ENCODE data around the gene PLAAT3. TPM values are rescaled to one million over a fixed set of nuclear protein-coding genes. Genes with fewer than 3 reads are reported as not detected.
"Not testable (repeated sequence)": the region's sequence is repeated elsewhere in the genome, so short reads cannot be mapped to it uniquely, and the experiment has no call there.

PLAAT3 gene
- total RNA-seq, 2 donors from 2014 or later = 31.8 to 42.4 TPM

DNA sequence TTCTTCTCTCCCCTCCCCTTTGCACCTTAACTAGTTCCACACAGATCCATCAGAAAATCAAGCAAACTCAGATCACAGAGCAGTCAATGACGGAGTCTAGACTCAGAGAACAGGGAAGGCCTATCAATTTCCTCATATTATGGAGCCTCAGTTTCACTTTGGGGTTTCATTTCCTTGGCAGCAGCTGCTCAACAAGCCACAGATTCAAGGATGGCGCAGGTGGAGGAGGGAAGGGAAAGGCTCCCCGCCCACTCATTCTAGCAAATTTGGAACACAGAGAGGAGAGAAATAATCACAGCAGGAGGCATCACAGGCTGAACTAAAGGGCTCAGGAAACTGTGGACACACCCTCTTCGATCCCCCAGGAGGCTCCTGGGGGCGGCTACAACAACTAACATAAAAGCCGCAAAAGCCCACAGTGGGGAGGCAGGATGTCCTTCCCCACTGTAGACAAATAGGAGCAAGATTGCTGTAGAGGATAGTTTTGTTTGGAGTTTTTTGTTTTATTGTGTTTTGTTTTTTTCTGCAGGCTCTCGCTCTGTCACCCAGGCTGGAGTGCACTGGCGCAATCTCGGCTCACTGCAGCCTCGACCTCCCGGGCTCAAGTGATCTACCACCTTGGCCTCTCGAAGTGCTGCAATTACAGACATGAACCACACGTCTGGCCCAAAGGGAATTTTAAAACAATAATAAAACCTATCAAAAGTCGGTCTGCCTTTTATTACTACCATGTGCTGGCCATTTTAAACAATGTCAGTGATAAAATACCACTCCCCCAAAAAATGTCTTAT, 3.4 kb downstream of the PLAAT3 start:
- intact Hi-C loops (cut with DNase I) = no loop called here
- DNase-seq (ENCODE audit: low spot score) = peak; percentile 45

DNA sequence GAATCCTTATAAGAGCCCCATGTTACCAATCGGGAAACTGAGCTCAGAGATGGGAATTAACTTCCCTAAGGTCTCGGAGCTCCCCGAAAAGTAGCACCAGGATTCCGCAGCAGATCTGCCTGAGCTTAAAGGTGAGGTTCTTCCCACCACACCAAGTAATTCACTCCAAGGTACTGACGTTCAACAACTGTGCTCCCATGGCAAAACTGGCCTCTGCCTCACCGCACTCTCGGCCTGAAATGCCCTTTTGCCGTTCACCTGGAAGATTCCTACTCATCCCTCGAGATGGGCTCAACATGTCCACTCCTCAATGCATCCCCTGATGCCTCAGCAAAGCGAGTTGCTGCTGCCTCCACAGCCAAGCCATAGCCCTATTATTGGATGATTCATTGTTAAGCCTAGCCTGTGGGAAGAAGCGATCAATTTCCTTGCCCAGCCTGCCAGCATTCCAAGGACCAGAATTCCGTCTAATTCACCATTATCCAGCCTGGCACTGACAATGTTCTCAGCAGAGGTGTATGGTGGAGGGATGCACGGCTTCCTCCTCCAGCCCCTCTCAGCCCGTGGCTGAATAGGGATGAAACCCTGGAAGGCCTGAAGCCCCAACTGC, 4.2 kb downstream of the PLAAT3 start:
- intact Hi-C loops (cut with DNase I) = no loop called here
- peak; percentile 23 for DNase-seq (ENCODE audit: low spot score)

DNA sequence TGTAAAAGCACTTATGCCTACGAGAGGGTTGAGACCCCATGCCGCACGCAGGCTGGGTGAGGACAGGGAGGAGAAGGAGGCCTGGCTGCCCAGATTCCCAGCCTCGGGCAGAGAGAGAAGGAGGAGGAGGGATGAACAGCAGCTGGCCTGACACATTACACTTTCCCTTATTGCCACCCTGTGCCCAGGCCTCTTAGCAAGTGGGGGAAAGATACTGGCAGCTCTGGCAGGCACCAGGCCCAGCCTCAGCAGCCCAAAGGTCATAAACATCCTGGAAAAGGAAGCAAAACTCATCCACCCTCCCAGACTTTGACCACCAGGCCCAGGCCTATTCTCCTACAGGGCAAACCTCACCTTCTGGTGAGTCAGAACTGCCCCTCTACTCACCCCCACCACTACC, 4.7 kb downstream of the PLAAT3 start:
- peak; percentile 58 for DNase-seq (ENCODE audit: low spot score)
- intact Hi-C loops (cut with DNase I) = no loop called here

DNA sequence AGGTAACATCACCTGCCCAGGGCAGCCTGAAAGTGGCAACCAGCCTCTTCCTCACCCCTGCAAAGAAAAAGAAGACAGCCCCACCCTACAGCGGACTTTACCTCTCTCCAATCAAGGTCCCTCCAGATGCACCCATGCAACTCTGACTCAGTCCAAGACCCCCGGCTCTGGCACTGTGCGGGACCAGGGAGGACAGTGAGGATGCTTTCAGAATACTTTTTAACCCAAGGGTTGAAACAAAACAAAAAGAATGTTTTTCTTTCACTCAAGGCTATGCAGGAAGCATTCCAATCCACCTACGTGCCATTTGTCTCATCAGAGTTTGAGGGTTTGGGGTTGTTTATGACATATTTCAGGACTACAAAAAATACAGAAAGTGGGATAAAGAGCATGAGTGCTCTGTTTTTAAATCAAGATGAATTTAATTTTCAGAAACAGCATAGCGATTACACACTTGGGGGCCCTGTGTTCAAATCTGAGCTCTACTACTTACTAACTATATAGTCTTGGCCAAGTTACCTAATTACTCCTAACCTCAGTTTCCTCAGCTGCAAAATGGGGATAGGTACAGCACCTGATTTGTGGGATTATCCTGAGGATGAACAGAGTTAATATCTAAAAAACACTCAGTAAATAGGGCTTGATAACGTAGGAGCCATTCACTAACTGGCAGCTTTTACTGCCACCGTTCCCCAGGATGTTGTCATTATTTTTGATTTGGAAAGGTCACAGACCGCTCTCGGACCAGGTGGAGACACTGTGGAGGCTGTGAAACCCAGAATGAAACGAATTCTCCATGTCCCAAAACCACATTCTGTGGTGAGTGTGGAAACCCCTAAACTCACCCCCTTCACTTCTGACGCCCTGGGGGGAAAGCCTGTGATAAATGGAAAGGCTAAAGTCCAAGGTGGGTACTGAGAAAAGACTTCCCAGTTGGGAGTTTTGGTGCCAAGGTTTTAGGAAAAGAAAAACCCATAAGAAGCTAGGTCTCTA, 5.6 kb downstream of the PLAAT3 start:
- peak; percentile 16 for DNase-seq (ENCODE audit: low spot score)
- intact Hi-C loops (cut with DNase I) = no loop called here

DNA sequence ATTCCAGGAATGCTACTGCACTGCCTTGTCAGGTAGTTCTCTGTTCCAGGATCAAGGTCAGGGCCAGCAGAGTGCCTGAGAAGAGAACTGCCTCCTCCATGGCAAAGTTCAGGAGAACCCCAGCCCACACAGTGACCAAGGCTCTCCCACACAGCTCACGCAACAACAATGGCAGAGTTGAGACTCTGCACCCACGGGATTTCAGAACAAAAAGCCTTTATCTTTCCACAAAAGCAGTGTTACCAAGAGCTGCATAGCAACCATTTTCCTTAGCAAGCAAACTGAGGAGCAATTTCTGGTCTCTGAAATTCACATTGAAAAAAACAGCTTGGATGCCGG, 11.1 kb downstream of the PLAAT3 start:
- intact Hi-C loops (cut with DNase I) = no loop called here
- DNase-seq (ENCODE audit: low spot score) = peak; percentile 23

DNA sequence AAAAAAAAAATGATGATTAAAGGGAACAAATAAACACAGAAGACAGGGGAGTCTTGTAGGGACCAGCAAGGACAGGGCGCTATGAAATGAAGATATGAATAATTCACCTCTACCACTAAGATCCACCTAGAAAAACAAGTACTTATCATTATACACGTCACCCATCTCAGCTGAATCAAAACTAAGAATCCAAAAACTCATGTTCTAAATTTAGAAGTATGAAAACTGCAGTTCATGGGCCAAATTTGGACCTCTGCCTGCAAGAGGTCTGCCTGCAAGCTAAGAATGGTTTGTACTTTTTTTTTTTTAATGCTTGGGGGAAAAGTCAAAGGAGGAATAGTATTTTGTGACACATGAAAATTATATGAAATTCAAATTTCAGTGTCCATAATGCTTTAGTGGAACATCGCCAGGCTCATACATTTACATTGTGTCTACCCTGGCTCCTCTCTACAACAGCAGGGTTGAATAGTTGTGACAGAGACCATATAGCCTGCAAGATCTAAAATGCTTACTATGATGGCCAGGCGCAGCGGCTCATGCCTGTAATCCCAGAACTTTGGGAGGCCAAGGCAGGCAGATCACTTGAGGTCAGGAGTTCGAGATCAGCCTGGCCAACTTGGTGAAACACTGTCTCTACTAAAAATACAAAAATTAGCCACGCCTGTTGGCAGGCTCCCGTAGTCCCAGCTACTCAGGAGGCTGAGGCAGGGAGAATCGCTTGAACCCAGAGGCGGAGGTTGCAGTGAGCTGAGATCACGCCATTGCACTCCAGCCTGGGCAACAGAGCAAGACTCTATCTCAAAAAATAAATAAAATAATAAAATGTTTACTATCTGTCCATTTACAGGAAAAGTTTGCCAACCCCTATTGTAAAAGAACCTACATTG, 11.7 kb downstream of the PLAAT3 start:
- DNase-seq (ENCODE audit: low spot score) = peak; percentile 43
- intact Hi-C loops (cut with DNase I) = not testable (repeated sequence)

DNA sequence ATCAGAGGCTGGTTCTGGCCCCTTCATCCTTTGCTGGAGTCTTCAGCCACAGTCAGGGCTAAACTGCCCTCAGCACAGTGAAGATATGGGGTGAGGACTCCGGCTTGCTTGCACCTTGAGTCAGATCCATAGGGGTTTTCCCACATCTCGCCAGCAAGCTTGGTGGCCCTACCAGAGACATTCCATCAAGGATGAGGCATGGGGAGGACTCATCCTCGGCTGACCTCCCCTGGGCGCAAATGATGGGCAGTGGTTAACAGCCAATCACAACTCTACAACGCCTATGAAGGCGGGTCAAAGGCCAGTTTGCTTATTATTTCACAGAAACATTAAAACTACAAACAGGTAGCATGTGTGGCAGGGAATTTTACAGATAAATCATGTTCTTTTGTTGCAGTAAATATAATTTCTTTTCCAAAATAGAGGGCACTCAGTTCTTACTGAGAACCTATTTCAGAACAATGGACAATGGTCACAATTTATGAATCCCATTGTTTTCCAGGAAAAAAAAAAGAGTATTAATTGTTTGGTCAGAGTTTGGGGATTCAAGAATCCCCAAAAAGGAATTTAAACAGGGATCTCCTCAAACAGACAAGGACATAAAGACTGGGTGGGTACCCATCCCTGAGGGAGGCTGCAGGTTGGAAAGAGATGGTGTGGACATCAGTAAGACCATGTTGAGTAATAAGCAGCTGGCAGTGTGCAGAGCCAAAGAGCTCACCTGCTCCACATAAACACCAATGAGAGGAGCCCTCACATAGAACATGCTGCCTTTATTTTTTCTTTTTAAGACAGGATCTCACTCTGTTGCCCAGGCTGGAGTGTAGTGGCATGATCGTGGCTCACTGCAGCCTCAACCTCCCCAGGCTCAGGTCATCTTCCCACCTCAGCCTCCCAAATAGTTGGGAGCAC, 14.8 kb downstream of the PLAAT3 start:
- intact Hi-C loops (cut with DNase I) = loop anchor here in 1 of 2 donors (5.0 kb wide), 1 partner anchor 768 kb away; no protein-coding TSS in a partner anchor
- peak; percentile 32 for DNase-seq (ENCODE audit: low spot score)

DNA sequence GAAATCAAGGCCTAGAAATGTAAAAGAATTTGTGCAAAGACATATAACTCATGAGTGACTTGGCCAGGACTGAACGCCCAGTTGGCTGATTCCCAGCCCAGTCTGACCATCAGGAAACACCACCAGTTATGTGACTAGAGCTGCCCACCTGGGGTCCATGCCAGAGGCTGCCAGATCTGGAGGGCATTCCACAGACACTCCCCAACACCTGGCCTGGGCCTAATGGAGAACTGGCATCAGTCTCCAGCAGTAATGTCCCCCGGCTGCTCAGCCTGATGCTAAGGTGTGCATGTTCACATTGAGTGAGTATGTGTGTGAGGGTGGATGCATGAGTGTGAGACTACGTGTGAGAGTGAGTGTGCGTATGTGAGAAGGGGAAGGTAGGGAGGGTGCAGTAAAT, 15.7 kb downstream of the PLAAT3 start:
- intact Hi-C loops (cut with DNase I) = loop anchor here in 1 of 2 donors (5.0 kb wide), 1 partner anchor 769 kb away; no protein-coding TSS in a partner anchor
- DNase-seq (ENCODE audit: low spot score) = peak; percentile 59

DNA sequence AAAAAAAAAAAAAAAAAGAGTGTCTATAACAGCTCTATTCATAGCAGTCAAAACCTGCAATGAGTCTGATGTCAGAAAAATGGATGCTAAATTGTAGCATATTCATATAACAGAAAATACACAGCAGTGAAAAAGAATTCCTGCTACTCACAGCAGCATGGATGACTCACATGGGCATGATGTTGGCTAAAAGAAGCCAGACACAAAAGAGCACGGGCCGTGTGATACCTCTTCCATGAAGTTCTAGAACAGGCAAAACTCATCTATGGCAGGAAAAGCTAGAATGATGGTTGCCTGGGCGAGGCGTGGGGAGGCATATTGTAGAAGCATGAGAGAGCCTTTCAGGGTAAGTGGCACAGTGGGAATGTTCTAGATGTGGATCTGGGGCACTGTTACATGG, 18.9 kb downstream of the PLAAT3 start:
- DNase-seq (ENCODE audit: low spot score) = peak; percentile 41

DNA sequence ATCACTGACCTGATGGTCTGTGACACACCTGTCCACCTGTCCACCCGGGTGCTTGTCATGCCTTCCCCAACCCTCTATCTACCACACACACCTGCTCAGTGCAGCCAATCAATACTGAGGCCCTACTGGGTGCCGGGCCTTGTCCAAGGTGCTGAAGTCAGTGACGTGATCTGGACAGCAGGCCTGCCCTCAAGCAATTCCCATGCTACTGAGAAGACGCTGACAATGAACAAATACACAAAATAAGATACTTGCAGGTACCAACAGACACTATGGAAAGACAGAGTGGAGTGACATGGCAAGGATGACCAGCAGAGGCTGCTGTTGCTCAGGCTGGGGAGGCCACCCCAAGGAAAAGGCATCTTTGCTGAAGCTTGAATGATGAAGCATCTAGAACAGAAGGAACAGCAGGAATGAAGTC, 21.2 kb downstream of the PLAAT3 start:
- intact Hi-C loops (cut with DNase I) = no loop called here
- DNase-seq (ENCODE audit: low spot score) = peak; percentile 71

More for the DNA sequence above, 18.9 kb downstream of the PLAAT3 start:
- intact Hi-C loops (cut with DNase I) = loop anchor here in 1 of 2 donors (5.0 kb wide), 1 partner anchor 772 kb away; no protein-coding TSS in a partner anchor

DNA sequence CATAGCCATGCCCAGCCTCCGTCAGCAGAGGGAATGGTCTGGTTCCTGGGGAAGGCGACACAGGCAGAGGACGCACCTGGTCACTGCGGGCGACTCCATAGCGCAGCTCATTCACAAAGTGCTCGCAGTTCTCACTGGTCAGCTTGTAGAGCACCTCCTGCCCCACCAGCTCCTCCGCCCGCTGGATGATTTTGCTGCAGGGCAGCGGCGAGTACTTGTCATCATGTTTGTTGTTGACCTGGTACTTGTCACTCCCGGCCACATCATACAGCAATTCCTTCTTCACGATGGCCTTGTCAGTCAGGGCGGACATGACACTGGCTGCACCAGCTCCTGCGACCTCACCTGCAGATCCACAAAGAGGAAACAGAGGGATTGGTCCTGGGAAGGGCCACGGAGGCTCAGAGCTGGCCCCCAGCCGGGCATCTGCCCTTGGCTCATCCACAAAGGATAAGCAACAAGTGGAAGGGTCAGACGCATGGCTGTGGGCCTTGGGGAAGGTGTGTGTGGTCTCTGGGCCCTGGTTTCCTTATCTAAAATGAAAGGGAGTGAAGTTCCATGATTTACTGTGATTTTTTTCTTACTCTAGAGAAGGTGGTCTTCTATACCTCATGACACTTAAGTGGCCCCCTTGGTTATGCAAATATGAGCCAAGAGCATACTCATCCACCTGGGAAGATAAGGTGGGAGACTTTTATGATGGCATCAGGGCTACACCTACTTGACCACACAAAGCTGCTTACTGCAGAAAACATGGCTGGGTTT, 24.0 kb downstream of the PLAAT3 start:
- no peak for DNase-seq (ENCODE audit: low spot score)
- intact Hi-C loops (cut with DNase I) = no loop called here

DNA sequence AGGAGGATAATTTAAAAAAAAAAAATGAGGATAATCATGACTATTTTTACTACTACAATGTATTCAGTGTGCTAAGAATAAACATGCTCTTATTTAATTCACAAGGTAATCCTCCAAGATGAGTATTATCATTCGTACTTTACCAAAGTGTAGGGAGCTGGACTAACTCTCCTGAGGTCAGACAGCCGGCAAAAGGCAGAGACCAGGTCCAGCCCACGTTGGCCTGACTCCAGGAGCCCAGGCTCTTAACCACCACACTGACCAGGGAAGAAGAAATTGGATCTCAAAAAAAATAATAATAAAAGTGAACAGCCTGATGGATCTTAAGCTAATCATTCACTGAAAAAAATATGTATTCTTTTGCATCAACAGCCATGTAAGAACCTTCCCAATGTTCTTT, 25.2 kb downstream of the PLAAT3 start:
- intact Hi-C loops (cut with DNase I) = no loop called here
- no peak for DNase-seq (ENCODE audit: low spot score)

DNA sequence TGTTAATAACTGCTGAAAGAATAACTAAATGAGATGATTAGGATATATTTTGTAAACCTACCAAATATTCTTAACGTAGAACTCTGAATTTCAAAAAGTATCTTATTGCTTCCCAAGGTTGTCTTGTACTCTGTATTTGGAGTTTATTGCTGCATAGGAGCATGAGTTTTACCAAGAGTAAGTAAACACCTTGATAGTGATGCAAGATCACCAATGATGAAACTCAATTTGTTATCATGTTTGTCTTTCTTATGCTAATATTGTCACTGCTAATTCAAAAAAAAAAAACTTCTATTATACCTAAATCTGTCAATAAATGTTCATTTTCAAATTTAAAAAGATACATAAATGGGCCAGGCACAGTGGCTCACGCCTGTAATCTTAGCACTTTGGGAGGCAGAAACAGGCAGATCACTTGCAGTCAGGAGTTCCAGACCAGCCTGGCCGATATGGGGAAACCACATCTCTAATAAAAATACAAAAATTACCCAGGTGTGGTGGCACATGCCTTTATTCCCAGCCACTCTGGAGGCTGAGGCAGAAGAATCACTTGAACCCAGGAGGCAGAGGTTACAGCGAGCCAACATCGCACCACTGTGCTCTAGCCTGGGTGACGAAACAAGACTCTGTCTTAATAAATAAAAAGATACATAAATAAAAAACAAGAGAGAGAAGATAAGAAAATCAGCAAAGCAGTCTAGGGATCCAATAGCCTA, 27.6 kb downstream of the PLAAT3 start:
- no peak for DNase-seq (ENCODE audit: low spot score)
- intact Hi-C loops (cut with DNase I) = no loop called here

DNA sequence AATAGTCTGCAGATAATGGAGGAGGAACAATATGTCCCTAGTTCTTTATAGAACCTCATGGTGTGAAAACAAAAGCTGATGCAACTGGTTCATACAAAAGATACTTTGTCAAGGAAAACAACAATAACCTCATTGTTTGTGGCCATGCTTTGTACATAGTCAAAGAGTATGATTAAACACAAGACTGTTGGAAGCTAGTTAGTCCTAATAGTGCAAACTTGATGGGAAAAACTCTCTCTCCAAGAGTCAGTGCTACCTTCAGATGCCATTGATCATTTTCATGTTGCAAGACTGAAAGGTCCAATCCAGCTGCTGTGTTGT, 30.9 kb downstream of the PLAAT3 start:
- intact Hi-C loops (cut with DNase I) = no loop called here
- DNase-seq (ENCODE audit: low spot score) = no peak

DNA sequence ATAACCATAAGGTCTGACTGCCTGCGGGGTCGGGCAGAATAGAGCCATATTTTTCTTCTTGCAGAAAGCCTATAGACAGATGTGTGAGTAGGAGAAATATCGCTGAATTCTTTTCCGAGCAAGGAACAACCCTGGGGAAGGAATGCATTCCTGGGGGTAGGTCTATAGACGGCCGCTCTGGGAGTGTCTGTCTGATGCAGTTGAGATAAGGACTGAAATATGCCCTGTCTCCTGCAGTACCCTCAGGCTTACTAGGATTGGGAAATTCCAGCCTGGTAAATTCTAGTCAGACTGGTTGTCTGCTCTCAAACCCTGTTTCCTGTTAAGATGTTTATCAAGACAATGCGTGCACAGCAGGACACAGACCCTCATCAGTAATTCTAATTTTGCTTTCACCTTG, 33.0 kb downstream of the PLAAT3 start:
- intact Hi-C loops (cut with DNase I); DNase-seq (ENCODE audit: low spot score): not testable (repeated sequence)

DNA sequence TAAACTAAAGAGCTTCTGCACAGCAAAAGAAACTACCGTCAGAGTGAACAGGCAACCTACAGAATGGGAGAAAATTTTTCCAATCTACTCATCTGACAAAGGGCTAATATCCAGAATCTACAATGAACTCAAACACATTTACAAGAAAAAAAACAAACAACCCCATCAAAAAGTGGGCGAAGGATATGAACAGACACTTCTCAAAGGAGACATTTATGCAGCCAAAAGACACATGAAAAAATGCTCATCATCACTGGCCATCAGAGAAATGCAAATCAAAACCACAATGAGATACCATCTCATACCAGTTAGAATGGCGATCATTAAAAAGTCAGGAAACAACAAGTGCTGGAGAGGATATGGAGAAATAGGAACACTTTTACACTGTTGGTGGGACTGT, 35.4 kb downstream of the PLAAT3 start:
- intact Hi-C loops (cut with DNase I) = not testable (repeated sequence)

More for the DNA sequence above, 35.4 kb downstream of the PLAAT3 start:
- not testable (repeated sequence) for DNase-seq (ENCODE audit: low spot score)
